Right ventricle myocardium inferior (tissue), 1 donor: Measurements from ENCODE around the gene SCARB2. TPM values are rescaled to one million over a fixed set of nuclear protein-coding genes. Genes with fewer than 3 reads are reported as not detected.

Source experiments
- ATAC-seq: fragments of 200-7000 bp; cut with Tn5 transposase; one replicate; pipeline ENCODE4 v1.9.1; 2020; ENCODE audit warnings: mild to moderate bottlenecking, moderate library complexity
- DNase-seq: peaks from one replicate; pipeline ENCODE4 v3.0.0; 2021; ENCODE audit errors: missing footprints
- intact Hi-C: fragments of 100-400 bp; cut with DNase I; formaldehyde crosslinking; loops from one replicate; pipeline ENCODE4 v1.11.0; 2022
- total RNA-seq: library from RNA; stranded (reverse); fragmentation: NEBNext Ultra II Directional; extraction: Animal tissue kit (Norgen Biotek cat#: 25700); gene quantifications from one replicate; pipeline ENCODE4 v1.2.1, GENCODE V29; 2021
- donor health status: DM: no; HTN: yes; CAD: no; lungs with severe emphysema.

The SCARB2 gene
- total RNA-seq, 1 donor from 2014 or later: 102 TPM

GRCh38 chr4:76116821-76117220 is 96.8 kb downstream of the SCARB2 start:
- intact Hi-C loops: no loop called here
- DNase-seq (no peak), ATAC-seq (no peak)

Other genes with a start within 250 kb of the SCARB2 start
- 20.3 TPM for gene SDAD1, start 222.9 kb downstream of the SCARB2 start, total RNA-seq
- 0.35 TPM for gene CXCL9, start 206.3 kb downstream of the SCARB2 start, total RNA-seq
- gene CXCL10, start 190.3 kb downstream of the SCARB2 start, total RNA-seq: not detected
- not detected for gene CXCL11, start 177.8 kb downstream of the SCARB2 start, total RNA-seq
- 136 TPM for gene ART3, start 139.1 kb downstream of the SCARB2 start, total RNA-seq
- gene NUP54, start 65.4 kb downstream of the SCARB2 start, total RNA-seq: 21.6 TPM
- gene FAM47E, start 37.9 kb upstream of the SCARB2 start, total RNA-seq: 2.4 TPM
- gene STBD1, start 92.9 kb upstream of the SCARB2 start, total RNA-seq: 29.4 TPM
- gene CCDC158, start 207.3 kb upstream of the SCARB2 start, total RNA-seq: 0.16 TPM
- 15.2 TPM for gene SHROOM3, start 221.4 kb upstream of the SCARB2 start, total RNA-seq